Measurements from ENCODE around the gene PRKAR1B.

Gene PRKAR1B

DNA sequence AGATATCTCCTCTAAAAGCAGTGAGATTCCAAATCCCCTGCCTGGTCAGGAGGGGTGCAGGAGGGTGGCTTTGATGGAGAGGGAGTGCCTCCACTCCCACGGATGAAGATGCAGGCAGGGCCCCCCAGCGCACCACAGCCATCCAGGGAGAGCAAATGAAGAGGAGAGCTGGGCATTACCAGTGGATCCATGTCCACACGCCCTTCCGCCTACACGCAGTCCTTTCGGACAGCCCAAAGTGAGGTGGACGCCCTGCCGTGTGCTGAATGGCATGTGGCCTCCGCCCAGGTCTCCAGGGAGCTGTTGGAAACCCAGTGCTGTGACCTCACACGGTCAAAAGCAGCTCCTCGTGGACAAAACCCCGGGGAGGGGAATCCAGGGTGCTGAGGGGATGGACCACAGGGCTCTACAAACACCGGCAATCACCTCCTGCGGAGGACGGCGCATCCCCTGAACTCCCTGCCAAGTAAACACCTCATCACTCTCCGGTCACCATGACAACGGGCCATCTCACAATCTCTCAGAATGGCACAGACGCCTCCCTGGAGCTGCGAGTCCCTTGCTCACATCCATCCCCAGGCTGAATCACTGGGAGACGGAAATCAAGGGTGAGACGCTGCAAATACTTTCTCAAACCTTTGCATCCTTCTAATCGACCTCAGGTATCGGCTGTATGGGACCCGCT, 35.6 kb downstream of the PRKAR1B start:
- no peak for DNase-seq

DNA sequence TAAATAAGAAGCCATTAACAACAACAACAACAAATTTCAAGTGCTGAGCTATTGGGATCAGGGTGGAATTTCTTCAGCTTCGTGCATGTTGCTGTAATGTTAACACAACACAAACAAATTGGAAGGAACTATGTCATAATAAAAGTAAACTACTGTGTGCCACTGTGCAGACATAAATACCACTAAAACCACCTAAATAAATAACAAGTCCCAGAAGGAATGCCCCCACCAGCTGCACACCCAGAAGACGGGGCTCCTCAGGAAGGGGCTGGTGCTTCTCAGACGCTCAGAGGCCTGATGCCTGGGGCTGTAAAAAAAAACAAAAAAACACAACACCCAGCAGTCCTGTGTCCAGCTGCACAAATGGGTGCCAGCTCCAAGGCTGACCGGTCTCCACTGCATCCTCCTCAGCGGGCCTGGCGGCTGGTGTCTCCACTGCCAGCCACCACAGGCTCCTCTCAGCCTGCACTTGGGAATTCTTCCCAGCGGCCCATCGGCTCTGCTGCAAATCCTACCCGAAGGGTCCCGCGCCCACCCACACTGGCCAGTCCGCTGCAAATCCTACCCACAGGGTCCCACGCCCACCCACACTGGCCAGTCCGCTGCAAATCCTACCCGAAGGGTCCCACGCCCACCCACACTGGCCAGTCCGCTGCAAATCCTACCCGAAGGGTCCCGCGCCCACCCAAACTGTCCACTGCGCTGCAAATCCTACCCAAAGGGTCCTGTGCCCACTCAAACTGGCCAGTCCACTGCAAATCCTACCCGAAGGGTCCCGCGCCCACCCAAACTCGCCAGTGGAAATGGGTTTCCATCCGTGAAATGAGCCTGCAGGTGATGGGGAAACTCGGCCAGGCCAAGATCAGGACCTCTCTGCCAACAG, 36.4 kb downstream of the PRKAR1B start:
- DNase-seq, result no peak

DNA sequence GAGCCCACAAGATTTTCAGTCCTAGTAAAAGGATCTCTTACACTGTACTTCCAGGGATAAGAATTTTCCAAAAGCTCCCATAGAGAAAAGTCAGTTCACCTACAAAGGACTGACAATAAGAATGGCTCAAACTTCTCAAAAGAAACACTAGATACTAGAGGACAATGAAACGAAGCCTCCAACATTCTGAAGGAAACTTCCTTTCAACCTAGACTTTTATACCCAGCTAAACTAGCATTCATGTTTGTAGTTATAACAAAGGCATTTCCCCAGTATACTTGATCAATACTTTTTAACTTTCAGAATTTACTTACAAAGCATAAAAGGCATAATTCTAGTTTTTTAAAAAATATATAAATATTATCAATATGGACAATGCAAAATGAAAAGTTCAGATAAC, 41.5 kb downstream of the PRKAR1B start:
- no peak for DNase-seq

DNA sequence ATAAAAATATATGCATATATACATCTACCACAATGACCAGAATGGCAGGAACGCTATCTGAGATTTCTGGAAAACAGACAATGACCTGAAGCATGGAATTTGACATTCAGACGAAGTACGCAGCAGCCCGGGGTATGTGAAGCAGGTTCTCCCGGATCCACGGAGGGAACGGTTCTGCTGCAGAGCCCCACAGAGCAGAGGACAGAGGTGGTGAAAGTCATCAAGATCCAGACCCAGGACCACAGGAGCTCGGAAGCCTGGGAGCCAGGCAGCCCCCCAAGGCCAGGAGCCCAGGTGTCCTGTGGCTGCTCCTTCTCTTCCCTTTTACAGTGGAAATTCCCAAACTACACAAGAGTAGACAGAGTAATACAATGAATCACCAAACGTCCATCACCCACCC, 42.7 kb downstream of the PRKAR1B start:
- DNase-seq, result no peak

DNA sequence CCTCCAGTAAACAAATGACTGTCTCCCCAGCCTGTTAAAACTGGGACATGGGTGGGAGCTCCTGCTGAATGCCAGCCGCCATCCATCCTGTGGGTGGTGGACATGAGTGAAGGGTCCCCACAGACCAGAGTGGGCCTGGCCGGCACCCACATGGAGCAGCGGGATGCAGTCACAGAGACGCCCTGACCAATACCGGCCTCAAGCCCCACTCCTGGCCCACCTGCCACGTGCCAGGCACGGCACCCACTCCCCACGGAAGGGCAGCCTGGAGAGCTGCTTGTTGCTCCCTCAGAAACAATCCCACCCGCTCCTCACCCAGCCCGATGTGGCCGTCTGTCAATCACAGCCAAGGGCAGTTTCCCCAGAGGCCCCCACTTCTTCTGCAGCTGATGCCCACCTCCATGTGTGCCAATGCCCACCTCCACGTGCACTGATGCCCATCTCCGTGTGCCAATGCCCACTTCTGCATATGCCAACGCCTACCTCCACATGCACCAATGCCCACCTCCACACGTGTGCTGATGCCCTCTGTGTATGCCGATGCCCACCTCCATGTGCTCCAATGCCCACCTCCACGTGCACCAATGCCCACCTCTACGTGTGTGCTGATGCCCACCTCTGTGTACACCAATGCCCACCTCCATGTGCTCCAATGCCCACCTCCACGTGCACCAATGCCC, 43.4 kb downstream of the PRKAR1B start:
- DNase-seq, result no peak

DNA sequence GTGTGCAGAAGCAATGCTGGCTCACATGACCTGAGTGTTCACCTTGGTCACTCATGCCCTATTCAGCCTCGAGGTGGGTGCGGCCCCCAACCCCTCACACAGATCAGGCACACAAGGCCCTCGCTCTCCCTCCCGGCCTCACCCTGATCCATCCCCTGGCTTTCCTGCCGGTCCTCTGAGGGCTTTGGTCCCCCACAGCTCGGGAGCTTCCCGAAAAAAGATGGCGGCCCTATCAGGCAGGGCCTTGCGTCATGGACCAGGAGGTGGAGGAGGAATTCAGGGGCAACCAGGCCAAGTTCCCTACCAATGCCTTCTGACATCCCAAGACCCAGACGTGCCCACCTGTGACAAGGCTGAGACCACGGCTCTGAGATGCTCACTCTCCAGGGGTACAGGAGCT, 44.3 kb downstream of the PRKAR1B start:
- no peak for DNase-seq

DNA sequence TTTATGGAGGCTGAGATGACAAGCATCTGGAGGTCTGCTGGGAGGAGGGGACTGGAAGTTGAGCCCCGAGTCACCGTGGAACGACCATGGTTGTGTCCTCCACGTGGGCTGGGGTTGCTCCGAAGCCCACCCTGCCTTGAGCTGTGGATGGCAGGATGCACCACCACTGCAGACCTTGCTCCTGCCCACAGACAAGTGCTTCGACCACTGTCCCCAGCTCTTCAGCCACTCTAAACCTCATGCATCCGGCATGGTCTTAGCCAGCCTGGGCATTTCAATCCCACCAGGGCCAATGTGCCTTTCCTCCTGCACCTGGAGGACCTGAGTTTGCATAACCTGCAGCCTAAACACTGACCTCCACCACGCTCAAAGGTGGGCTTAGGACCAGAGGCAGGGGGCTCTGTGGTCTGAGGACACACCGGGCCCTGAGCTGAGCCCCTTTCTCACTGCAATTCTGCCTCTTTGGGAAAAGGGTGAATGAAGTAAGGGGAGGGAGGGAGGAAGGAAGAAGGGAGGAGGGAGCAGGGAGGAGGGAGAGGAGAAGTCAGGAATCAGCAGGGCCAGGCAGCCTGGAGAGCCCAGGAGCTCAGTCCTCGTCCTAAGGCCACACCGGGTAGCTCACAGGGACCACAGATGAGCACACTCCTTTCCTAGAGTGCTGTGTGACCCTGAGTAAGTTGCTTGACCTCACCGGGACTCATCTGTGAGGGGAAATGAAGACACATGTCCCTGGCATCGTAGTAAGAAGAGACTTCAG, 45.4 kb downstream of the PRKAR1B start:
- DNase-seq, result no peak

DNA sequence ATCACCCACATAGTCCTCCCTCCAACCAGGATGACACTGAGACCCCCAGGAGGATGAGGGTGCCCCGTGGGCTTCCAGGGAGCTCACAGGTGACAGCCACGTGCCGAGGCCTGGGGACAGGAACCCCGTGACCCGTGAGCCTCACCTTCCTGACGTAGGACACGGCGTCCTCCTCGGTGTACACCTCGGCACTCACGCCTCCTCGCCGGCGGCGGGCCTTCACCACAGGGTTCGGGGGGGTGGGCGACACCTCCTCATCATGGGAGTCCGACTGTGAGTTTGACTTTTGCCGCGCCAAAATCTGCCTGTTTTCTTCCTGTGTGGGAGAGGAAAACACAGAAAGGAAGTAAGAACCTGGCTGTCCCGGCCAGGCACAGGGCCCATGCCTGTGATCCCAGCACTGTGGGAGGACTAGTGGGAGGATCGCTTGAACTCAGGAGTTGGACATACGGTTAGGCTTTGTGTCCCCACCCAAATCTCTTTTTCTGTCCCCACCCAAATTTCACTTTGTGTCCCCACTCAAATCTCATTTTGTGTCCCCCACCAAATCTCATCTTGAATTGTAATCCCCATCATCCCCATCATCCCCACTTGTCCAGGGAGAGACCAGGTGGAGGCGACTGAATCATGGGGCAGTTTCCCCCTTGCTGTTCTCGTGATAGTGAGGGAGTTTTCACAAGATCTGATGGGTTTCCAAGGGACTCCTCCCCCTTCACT, 46.5 kb downstream of the PRKAR1B start:
- no peak for DNase-seq

DNA sequence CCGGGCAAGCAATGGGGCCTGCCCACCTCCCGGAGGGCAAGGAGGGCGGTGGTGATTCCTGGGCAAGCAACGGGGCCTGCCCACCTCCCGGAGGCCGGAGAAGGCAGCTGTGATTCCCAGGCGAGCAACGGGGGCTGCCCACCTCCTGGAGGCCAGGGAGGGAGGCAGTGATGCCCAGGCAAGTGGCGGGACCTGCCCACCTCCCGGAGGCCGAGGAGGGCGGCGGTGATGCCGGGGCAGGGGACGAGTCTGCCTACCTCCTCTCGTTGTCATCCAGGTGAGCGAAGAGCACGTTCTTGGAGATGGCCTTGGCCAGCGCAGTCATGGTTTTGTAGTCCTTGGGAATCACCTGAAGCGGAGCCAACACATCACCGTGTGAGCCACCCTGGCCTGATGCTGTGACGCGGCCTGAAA, 50.1 kb downstream of the PRKAR1B start:
- no peak for DNase-seq

DNA sequence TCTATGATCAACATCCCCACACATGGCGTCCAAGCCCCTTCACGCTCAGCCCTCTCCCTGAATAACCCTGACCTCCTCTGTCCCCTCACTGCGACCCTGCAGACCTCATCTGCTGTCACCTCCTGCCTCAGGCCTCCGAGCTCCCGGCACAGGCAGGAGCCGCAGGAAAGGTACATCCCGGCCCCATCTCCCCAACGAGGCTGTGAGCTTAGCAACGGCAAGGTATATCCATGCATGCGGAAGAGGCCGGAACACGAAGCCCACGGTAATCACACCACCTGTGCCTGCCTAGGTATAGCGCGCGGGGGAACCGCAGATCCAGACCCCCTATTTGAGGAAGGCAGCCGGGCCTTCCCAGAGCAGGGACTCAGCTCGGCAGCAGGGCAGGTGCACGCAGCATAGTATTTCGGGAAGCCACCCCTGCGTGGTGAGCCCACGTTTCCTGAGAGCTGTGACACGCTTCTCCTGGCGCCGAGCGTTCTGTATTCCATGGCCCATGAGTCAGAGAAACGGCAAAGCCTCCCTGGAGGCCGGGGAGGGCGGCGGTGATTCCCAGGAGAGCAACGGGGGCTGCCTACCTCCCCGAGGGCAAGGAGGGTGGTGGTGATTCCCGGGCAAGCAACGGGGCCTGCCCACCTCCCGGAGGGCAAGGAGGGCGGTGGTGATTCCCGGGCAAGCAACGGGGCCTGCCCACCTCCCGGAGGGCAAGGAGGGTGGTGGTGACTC, 50.7 kb downstream of the PRKAR1B start:
- DNase-seq, result no peak

DNA sequence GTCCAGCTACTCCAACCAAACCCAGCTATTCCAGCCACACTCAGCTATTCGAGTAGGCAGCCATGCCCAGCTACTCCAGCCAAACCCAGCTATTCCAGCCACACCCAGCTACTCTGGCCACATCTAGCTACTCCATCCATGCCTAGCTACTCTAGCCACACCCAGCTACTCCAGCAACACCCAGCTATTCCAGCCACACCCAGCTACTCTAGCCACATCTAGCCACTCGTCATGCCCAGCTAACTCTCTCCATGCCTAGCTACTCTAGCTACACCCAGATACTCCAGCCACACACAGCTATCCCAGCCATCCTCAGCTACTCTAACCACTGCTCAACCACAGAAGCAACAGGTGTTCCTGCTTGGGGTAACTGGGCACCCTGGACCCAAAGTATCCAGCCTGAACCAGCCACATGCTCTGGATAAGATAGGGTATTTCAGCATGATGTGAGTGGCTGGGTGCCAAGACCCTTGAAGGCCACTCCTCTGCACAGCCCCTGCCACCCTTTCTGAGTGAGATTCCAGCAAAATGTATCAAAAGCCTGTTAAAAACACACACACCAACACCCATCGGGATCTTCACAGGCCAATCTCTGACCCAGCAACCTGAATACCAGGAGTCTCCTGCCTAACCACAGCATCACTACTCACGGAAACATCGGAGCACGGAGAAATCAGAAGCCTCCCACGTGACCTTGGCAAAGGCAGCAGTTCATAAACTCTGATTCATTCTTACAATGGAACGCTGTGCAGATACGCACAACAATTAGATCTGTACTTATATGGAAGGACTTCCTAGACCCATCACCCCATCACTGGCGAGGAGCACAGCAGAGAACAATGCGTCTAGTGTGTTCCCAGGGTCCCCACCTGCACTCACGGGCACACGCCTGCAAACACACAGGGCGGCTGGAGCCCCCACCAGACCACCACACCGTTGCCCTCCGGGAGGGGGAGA, 52.3 kb downstream of the PRKAR1B start:
- no peak for DNase-seq

DNA sequence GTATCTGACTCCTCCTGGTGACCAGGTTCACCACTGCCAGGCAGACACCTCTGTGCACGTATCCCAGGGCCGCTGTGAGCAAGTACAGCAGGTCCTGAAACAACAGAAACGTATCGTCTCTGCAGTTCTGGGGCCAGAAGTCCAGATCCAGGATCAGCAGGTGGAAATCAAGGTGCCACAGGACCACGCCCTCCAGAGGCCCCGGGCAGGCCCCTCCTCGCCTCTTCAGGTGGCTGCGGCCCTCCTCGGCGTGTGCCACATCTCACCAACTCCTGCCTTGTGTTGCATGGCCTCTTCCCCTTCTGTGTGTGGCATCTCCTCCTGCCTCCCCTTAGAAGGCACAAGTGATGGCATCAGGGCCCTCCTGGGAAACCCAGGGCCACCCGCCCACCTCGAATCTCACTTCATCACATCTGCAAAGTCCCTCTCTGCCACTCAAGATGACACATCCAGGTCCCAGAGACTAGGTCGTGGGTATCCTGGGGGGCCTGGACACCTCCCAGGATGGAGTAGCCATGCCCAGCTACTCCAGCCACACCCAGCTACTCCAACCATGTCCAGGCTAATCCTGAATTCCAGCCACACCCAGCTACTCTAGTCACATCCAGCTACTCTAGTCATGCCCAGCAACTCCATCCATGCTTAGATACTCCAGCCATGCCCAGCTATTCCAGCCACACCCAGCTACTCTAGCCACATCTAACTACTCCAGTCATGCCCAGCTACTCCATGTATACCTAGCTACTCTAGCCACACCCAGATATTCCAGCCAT, 53.2 kb downstream of the PRKAR1B start:
- DNase-seq, result no peak

DNA sequence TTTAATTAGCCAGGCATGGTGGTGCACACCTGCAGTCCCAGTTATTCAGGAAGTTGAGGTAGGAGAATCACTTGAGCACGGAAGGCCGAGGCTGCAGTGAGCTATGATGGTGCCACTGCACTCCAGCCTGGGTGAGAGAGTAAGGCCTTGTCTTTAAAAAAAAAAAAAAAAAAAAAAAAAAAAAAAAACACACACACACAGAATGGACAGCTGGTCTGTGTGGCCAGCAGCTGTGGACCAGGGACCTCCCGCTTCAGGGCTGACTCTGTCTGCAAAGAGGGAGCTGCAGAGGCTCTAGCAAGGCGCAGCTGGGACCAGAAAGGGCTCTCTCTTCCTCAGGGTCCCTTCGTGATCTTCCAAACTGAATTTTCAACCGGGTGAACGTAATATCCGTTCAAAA, 54.2 kb downstream of the PRKAR1B start:
- no peak for DNase-seq

DNA sequence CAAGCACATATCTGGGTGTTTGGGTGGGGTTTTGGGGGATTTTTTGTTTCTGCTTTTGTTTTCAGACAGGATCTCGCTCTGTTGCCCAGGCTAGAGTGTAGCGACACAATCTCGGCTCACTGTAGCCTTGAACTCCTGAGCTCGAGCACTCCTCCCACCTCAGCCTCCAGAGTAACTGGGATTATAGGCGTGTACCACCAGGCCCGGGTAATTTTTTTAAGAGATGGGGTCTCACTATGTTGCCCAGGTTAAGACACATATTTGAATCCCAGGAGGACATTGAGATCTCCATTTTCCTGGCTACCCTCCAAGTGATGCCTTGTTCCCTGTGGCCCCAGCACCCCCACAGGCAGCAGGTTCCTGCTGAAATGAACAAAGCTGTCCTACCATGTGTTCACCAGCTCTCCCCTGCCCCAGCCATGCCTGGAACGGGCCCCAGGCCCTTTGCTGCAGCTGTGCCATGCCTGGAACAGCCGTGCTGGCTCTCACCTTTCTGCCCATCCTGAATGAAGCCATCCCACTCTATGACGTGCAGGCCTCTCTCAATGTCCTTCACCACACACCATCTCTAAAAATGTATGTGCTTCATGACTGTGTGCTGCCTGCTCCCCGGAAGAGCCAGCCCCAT, 55.6 kb downstream of the PRKAR1B start:
- no peak for DNase-seq

DNA sequence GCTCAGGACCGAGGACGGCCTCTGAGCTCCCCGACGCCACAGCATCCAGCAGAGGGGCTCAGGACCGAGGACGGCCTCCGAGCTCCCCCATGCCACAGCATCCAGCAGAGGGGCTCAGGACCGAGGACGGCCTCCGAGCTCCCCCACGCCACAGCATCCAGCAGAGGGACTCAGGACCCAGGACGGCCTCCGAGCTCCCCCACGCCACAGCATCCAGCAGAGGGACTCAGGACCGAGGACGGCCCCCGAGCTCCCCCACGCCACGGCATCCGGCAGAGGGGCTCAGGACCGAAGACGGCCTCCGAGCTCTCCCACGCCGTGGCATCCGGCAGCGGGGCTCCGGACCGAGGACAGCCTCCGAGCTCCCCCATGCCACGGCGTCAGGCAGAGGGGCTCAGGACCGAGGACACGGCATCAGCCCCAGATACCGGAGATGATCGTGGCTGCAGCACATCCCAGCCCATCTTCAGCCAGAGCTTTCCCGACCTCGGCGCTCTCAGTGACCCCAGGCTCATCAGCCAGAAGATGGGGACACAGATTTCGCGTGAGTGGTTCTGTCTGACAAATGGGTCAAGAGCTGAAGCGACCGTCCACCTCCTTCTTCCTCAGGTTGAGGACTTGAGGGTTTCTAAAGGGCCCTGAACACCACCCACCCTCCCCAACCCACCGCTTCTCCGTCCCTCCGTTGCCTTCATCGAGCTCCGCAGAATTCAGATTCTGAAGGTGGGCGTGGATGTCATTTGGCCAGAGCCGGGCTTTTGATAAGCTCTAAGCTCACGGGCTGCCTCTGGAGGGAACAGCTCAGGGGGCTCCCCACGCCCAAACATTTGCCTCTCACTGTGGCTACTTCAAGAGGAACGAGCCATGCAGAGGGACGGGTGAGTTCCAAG, 56.3 kb downstream of the PRKAR1B start:
- DNase-seq, result no peak

DNA sequence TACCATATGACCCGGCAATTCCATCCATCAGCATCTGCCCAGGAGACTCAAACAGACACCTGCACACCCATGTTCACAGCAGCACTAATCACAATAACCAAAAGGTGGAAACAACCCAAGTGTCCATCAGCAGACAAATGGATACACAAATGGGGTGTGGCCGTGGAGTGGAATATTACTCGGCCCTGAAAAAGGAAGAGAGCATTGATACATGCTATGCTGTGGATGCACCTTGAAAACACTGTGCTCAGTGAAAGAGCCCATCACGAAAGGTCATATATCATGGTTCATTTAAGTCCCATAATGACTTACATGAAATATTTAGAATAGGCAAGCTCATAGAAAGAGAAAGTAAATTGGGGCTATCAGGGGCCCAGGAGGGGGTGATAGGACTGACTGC, 58.1 kb downstream of the PRKAR1B start:
- DNase-seq, result no peak

DNA sequence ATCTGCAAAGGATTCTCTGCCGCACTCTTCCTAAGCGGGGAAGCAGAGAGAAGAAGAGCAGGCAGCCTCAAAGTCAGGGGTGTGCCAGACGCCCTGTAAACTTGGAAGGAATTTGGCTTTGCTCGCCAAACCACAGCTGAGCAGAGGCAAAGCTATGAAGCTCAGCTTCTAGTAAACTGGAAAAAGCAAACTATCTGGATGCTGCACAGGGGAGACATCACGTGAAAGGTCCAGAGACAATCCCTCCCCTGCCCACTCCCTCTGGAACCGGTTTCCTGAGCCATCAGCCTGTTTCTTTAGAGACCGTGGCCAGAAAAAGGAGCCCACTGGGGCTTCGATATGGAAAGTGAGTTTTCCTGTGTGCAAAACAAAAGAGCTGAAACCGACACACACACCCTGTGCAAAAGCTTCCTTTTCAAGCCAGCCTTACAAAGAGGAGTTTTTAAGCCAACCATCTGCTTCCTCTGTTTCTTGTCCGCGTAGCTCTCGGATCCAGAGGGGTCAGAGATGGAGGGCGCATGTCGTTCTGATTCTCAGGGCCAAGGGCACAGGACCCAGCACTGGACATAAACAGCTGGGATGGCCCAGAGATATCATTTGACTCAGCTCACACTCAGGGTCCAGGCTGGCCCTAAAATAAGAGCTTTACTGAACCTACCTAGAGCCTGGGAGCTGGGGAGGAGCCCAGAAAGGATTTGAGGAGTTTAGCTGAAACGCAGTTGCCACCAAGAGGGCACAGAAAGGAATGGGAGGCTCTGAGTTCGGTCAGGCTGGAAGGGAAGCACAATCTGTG, 58.7 kb downstream of the PRKAR1B start:
- DNase-seq, result no peak
